BLaER1 (cell line): ENCODE results near the gene OPCML.

Experiments used
- H3K27ac ChIP-seq: shearing (Covaris generic); formaldehyde crosslinking; 2 replicates; pipeline ENCODE4 v1.8.1; 2022
- H3K27me3 ChIP-seq: shearing (Covaris generic); formaldehyde crosslinking; 2 replicates; pipeline ENCODE4 v1.8.1; 2022
- H3K36me3 ChIP-seq: shearing (Covaris generic); formaldehyde crosslinking; 2 replicates; pipeline ENCODE4 v1.8.1; 2022
- H3K4me1 ChIP-seq: shearing (Covaris generic); formaldehyde crosslinking; 2 replicates; pipeline ENCODE4 v1.8.1; 2022
- H3K4me2 ChIP-seq: shearing (Covaris generic); formaldehyde crosslinking; 2 replicates; pipeline ENCODE4 v1.8.1; 2022
- H3K4me3 ChIP-seq: shearing (Covaris generic); formaldehyde crosslinking; 2 replicates; pipeline ENCODE4 v1.8.1; 2022
- H3K9ac ChIP-seq: shearing (Covaris generic); formaldehyde crosslinking; 2 replicates; pipeline ENCODE4 v1.8.1; 2022
- H3K9me3 ChIP-seq: shearing (Covaris generic); formaldehyde crosslinking; 2 replicates; pipeline ENCODE4 v1.8.1; 2022
- H4K20me1 ChIP-seq: shearing (Covaris generic); formaldehyde crosslinking; 2 replicates; pipeline ENCODE4 v1.8.1; 2022
- Cebpa-rat ChIP-seq: shearing (Covaris generic); IDR thresholded peaks from 2 replicates; pipeline ENCODE4 v1.8.1; 2022

OPCML gene

DNA sequence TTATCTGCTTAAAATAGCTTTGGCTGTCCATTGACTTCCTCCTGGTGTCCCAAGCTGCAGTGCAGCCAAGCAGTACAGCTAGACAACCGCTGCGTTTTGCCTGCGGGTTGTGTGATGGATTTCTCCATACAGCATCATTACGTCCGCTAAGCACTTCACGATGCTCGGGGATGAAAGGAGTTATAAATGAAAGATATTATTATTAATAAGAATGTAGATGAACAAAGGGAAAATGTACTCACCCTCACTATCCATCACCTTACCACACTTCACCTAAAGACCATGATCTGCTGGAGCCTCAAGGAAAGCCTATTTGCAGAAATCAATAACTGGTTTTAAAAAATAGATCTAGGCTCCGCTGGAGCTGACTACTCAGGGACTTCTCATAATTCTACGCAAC lies 509.1 kb downstream of the OPCML start:
- Histone ChIP-seq H4K20me1 (no peaks in the 10 kb centered on the region), H3K27me3 (no peaks in the 10 kb centered on the region), H3K4me3 (no peak overlapping the region), H3K27ac (no peak overlapping the region), H3K4me2 (no peak overlapping the region), H3K9me3 (no peaks in the 10 kb centered on the region), H3K9ac (no peak overlapping the region), H3K36me3 (no peaks in the 10 kb centered on the region), H3K4me1 (no peaks in the 10 kb centered on the region)
- no peak for TF ChIP-seq Cebpa-rat

DNA sequence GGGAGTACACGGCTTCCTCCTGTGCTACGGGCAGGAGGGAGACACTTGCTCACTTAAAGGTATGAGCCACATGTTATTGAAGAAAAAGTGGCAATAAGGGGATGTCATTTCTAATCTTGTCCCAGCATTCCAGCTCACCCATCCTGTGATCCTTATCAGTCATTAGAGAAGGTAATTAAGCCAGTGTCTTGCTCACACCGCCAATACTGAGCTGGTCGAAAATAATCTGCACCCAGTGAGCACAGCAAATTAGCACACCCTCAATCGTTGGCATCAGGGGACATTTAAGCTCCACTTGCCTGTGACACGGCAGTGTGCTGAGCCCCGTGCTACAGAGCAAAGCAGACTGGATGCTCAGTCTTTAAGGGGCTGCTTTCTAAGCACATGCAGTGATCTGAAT lies 510.7 kb downstream of the OPCML start:
- Histone ChIP-seq H3K27ac (no peak overlapping the region), H3K9me3 (no peaks in the 10 kb centered on the region), H3K27me3 (no peaks in the 10 kb centered on the region), H3K36me3 (no peaks in the 10 kb centered on the region), H4K20me1 (no peaks in the 10 kb centered on the region), H3K4me3 (no peak overlapping the region), H3K4me2 (no peak overlapping the region), H3K4me1 (no peaks in the 10 kb centered on the region), H3K9ac (no peak overlapping the region)
- no peak for TF ChIP-seq Cebpa-rat

DNA sequence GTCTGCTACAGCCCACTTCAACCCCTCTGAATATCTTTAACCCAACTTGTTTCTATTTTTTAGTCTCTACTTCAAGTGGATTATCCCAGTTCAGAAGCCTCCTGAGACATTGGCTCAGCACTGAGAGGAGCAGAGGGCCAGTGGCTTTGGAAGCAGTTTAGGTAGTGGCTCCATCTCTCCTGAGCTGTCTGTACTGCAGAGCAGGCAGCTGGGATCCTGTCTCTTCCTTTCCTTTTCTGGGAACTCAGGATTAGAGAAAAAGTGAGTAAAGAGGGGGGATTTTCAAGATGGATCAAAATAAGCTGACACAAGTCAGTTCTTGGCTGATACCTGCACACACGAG lies 512.0 kb downstream of the OPCML start:
- H3K4me1 ChIP-seq = no peaks in the 10 kb centered on the region
- TF ChIP-seq Cebpa-rat = no peak
- no peak overlapping the region for H3K27ac ChIP-seq
- no peaks in the 10 kb centered on the region for H3K27me3 ChIP-seq
- no peak overlapping the region for H3K9ac ChIP-seq
- no peak overlapping the region for H3K4me3 ChIP-seq
- no peaks in the 10 kb centered on the region for H3K9me3 ChIP-seq
- no peaks in the 10 kb centered on the region for H4K20me1 ChIP-seq
- H3K36me3 ChIP-seq = no peaks in the 10 kb centered on the region
- H3K4me2 ChIP-seq = no peak overlapping the region

DNA sequence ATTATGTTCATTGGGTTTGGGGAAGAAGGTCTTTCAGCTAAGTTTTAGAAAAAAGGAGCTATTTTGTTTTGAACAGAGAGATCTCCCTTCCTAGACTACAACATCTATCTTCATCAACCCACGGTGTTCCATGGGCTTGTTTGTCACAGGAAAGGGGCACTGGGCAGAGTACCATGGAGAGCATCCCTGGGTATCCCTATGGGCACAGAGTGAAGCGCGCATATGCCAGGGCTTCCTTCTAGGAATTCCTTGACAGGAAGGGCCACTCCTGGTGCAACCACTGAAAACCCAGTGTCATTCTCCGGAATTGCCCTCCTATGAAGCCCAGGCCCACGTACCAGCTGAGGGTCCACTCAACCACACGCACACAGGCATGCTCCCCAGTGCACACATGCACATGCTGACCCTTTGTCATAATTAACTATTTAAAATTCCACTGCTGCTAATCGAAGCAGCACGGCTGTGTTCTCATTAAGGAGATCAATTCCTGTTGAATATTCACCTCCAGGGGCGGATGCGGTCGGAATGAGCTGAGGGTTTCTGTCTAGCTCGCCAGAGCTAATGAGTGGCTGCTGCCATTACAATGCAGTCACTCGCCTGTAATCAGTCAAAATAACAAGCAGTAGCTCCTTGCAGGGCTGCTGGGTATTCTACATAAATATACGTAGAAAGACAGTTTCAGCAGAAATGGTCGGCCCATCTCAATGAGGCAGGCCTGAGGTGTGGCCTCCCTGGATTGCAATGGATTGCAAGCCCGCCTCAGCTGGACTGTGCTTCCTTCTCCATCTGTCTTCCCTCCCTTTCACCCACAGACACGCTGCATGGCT lies 512.5 kb downstream of the OPCML start:
- H3K27ac ChIP-seq = no peak overlapping the region
- no peaks in the 10 kb centered on the region for H3K36me3 ChIP-seq
- H3K9ac ChIP-seq = no peak overlapping the region
- TF ChIP-seq Cebpa-rat = no peak
- no peak overlapping the region for H3K4me2 ChIP-seq
- no peak overlapping the region for H3K4me3 ChIP-seq
- no peaks in the 10 kb centered on the region for H3K4me1 ChIP-seq
- H3K27me3 ChIP-seq = no peaks in the 10 kb centered on the region
- H3K9me3 ChIP-seq = no peaks in the 10 kb centered on the region
- H4K20me1 ChIP-seq = no peaks in the 10 kb centered on the region

DNA sequence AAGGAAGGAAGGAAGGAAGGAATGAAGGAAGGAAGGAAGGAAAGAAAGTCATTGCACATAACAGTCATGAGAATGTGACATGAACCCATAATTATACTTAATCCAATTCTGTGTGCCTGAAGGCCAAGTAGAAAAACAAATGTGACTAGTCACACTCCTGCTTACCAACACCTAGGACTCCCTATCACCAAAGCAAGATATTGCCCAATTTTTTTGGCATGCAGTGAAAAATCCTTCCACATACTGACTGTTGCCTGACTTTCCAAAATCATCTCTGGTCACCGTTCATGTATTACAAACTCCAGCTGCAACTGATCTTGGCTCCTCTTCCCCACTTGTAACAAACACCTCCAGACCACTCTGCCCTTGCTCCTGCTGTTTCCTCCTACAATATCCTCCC lies 516.8 kb downstream of the OPCML start:
- Histone ChIP-seq H3K27ac (no peak overlapping the region), H3K27me3 (no peaks in the 10 kb centered on the region), H3K9ac (no peak overlapping the region), H3K4me2 (no peak overlapping the region), H4K20me1 (no peaks in the 10 kb centered on the region), H3K4me3 (no peak overlapping the region), H3K9me3 (no peaks in the 10 kb centered on the region), H3K36me3 (no peaks in the 10 kb centered on the region), H3K4me1 (no peaks in the 10 kb centered on the region)
- TF ChIP-seq Cebpa-rat = no peak

DNA sequence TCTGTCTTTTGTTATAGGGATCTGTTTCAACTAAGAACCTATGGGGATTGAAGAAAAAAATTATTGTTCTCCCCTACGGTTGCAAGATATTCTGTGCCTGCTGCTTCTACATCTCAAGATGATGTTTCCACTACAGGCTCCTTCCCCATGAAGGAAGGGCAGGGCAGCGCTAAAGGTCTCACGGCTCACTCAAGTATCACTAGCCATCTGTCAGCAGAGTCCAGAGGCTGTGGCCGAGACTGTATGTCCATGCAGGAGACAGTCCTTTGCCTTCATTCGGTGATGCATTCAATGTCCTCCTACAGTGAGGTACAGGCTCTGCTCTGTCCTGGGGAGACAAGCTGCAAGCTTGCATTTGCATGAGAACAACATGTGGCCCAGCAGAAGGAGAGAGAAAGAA lies 518.0 kb downstream of the OPCML start:
- no peaks in the 10 kb centered on the region for H4K20me1 ChIP-seq
- H3K27ac ChIP-seq = no peak overlapping the region
- no peaks in the 10 kb centered on the region for H3K36me3 ChIP-seq
- no peak overlapping the region for H3K4me2 ChIP-seq
- TF ChIP-seq Cebpa-rat = no peak
- H3K4me1 ChIP-seq = no peaks in the 10 kb centered on the region
- H3K27me3 ChIP-seq = no peaks in the 10 kb centered on the region
- H3K9ac ChIP-seq = no peak overlapping the region
- H3K4me3 ChIP-seq = no peak overlapping the region
- no peaks in the 10 kb centered on the region for H3K9me3 ChIP-seq

DNA sequence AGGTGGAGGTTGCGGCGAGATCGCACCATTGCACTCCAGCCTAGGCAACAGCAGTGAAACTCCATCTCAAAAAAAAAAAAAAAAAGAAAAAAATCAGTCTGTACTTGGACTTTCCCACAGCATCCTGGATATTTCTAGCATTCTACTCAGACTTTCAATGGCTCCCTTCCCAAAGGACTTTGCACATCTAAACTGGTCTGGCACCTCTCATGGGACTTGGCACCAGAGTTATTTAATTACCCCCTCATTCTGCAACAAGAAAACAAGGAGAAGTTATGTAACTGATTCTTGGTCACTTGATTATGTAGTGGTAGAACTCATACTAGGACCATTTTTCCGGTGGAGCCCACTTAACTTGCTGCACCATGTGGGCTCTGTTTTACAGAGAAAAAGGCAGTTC lies 519.5 kb downstream of the OPCML start:
- TF ChIP-seq Cebpa-rat = no peak
- Histone ChIP-seq H3K27ac (no peak overlapping the region), H3K4me3 (no peak overlapping the region), H4K20me1 (no peaks in the 10 kb centered on the region), H3K27me3 (no peaks in the 10 kb centered on the region), H3K9me3 (no peaks in the 10 kb centered on the region), H3K4me1 (no peaks in the 10 kb centered on the region), H3K4me2 (no peak overlapping the region), H3K9ac (no peak overlapping the region), H3K36me3 (no peaks in the 10 kb centered on the region)

DNA sequence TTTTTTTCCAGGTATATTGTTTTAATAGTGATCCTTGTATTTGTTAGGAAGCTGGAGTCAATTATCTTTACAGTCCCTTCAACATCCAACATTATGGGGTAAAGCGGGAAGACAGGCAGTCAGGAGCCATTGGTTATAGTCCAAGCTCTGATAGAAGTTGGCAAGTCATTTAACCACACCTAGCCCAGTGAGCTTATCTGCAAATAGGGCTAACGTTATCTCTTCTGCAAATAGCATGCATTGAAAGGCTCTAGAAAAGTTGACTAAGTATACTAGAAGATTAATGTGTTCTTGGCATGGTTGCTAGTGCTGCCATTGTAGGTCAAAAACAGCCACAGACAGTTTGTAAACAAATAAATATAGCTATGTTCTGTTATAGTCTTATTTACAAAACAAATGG lies 520.7 kb downstream of the OPCML start:
- Histone ChIP-seq H3K27me3 (no peaks in the 10 kb centered on the region), H3K4me3 (no peak overlapping the region), H4K20me1 (no peaks in the 10 kb centered on the region), H3K36me3 (no peaks in the 10 kb centered on the region), H3K9ac (no peak overlapping the region), H3K4me2 (no peak overlapping the region), H3K4me1 (peaks cover 6% of the 10 kb centered on the region; the same call in 1 of the 2 replicates), H3K9me3 (peaks cover 3% of the 10 kb centered on the region), H3K27ac (no peak overlapping the region)
- no peak for TF ChIP-seq Cebpa-rat

DNA sequence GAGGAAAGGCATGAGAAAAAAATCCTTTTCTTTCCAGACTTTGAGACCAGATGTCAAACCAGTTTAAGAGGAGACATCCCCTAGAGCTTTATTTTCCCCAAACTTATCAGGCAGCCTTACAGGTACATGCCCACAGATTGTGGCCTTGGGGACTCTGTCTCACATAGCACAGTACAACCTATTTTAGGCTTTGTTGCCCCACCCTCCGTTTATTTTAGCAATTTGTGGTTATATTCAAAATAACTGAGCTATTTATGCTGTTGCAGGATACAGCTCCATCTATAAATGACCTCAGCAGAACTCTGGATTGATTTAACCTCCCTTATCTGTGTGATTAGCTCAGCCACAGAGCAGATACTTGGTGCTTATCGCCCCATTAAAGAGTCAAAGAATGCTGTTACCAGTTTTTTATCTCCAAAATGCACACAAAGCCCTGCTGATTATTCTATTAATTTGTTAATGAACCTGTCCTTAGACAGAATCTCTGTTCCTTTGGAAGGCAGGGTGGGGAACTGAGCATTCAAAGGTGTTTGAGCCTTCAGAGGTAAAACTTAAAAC lies 525.2 kb downstream of the OPCML start:
- no peak for TF ChIP-seq Cebpa-rat
- no peak overlapping the region for H3K4me2 ChIP-seq
- no peak overlapping the region for H3K27ac ChIP-seq
- no peaks in the 10 kb centered on the region for H3K36me3 ChIP-seq
- H3K27me3 ChIP-seq = no peaks in the 10 kb centered on the region
- H3K9ac ChIP-seq = no peak overlapping the region
- no peaks in the 10 kb centered on the region for H4K20me1 ChIP-seq
- H3K9me3 ChIP-seq = peaks cover 26% of the 10 kb centered on the region
- peaks cover 7% of the 10 kb centered on the region; the same call in 1 of the 2 replicates for H3K4me1 ChIP-seq
- H3K4me3 ChIP-seq = no peak overlapping the region

DNA sequence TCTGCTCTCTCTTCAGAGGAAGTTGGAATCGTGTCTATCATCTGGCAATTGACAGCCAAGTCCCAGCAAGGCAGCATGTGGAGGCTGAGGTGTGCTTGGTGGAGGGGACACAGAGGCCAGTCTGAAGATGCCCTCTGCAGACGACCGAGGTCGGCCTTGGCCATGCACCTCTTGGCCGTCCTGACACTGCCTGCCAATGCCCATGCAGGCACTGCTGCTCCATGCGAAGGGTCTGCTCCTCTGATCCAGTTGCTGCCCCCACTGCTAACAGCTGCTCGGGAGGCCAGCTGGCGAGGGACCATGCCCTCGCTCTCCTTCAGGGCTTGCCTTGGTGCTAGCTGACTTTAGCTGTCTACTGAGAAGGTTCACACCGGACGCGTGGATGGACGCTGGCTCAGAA lies 527.9 kb downstream of the OPCML start:
- Histone ChIP-seq H3K9me3 (peaks cover 26% of the 10 kb centered on the region), H3K9ac (no peak overlapping the region), H3K27ac (no peak overlapping the region), H4K20me1 (no peaks in the 10 kb centered on the region), H3K27me3 (no peaks in the 10 kb centered on the region), H3K4me2 (no peak overlapping the region), H3K4me1 (peaks cover 7% of the 10 kb centered on the region; the same call in 1 of the 2 replicates), H3K36me3 (no peaks in the 10 kb centered on the region), H3K4me3 (no peak overlapping the region)
- TF ChIP-seq Cebpa-rat = no peak
